GM18951 (cell line): Measurements from ENCODE around the gene TCF7L2.
"Not testable (repeated sequence)": the region's sequence is repeated elsewhere in the genome, so short reads cannot be mapped to it uniquely, and the experiment has no call there.

Experiments
- POLR2A ChIP-seq: IDR thresholded peaks from 4 replicates; pipeline ENCODE4 v1.6.1; 2011; ENCODE audit warnings: mild to moderate bottlenecking; ENCODE audit not compliant: insufficient read length, insufficient read depth; ENCODE audit errors: extremely low read depth
- in situ Hi-C: fragments of 300-500 bp; cut with MboI; formaldehyde crosslinking; loops from one replicate; pipeline ENCODE4 v1.12.0; 2022; ENCODE audit warnings: low sequenced_read_pairs, mixed read lengths, inconsistent platforms; ENCODE audit not compliant: unreplicated experiment

Gene TCF7L2

DNA sequence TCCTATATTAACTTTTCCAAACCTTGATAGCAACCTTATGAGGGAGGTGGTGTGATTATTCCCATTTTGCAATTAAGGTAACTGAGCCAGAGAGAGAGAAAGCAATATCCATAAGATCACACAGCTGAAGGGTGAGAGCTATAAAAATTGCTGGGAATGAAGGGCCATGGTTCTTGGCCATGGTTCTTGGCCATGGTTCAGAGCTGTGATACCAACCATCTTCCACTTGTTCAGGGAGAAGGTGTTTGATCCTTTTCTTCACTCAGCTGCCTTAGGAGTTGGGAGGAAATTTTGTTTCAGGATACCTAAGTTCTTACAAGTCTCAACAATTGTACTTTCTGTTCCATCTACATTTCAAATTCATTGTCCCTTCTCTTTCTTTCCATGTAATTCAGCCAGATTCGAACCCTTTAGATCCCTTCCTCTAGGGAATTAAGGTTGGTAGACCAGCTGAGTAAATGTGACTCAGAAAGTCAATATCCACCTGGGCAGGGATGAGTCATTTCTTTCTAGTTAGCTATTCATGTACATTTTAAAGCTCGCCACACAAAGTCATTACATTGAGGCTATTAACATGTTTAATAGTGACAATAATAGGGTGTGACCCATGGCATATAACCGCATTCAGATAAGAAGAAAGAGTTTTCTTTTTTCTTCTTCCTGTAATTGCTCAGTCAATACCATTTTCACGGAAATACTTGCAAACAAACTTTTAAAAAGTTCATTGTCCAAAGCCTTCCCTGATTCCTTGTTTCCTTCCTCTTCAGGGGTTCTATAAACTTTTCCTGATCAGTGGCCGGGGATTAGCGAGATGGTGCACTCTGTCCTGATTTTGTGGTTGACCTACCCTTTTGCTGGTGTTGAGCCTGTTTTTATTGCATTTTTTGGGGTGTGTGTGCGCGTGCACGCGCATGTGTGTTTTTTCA is 143.4 kb downstream of the TCF7L2 start:
- in situ Hi-C loops: no loop called here
- no peak for TF ChIP-seq POLR2A

DNA sequence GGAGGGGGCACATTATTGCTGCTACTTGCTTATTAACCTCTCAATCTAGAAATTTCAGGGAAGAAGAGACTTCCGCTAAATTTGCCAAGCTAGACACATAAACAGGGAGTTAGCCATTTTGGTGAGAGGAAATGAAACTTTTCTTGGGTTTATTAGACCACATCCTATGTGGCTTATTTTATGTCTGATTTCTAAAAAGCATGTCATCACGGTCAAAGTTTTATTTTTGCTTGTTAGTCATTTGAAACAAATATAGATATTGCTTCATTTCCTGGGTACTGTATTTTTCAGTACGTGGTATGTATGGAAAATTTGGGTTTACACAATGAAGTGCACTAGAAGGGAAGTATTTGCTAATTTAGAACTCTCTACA is 144.1 kb downstream of the TCF7L2 start:
- in situ Hi-C loops: no loop called here
- no peak for TF ChIP-seq POLR2A

DNA sequence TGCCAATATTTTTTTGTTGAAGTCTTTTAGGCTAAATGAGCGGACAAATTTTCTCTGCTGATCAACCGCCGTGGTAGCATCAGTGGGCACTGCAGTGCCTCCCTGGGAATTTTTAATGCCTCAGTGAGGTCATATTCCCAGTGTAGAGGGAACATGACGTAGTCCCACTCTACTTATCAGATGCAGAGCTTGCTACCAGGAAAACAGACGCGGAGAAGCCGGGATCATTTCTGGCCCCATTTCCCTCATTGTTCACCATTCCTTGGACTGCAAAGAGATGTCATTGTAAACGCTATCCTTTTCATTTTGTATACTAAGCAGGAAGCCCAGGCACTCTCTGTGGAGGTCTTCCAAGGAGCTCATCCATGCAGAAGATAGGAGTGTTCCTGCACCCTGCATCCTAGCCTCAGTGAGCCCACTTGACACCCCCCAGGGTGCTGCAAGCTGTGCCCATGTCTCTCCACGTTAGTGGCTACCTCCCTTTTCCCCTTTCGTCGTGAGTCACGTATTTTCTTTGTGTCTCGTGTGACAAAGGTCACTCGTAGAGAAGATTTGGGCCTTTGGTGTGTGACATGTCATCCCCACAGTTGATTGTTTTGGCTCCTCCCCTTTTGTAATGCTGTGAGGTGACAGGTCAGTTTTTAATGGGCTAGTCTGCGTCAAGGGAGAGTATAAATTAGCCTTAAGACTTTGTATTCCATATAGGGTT is 145.5 kb downstream of the TCF7L2 start:
- in situ Hi-C loops: no loop called here
- no peak for TF ChIP-seq POLR2A

DNA sequence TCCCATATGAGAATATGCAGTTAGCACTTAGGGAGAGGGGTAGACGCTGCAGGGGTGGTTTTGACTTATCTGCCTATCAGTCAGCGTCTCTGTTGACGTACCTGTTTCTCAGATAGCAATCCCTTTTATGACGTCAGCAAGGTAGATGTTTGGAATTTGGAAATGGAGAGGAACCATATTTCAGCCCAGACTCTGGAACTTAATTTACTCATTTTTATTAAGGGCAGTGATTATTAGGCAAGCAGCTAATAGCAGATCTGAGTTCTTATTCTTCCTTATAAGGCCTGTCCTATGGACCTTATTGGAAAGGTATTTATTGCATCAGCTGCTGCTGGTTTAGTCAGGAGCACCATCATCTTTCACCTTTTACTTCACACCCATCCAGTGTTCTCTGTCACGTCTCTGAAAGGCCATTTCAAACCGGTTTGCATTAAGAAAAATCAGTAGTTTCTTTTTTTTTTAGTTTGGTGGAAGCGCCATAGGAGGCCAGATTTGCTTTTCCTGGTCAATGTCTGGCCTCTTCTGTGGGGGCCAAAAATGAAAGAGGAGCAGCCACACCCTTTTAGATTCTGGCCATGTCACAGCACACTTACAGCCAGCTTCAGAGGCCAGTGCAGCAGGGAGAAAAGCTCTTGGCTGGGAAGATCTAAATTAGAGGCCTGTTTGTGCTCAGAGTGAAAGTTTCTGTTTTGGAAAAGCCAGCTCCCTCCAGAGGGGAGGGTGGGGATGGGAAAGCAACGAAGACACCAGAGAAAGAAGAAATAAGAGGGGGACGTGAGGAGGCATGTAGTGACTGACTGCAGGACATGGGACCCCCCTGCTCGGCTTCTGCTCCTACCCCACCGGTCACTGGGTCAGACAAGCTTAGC is 146.3 kb downstream of the TCF7L2 start:
- TF ChIP-seq POLR2A: no peak
- in situ Hi-C loops: no loop called here

DNA sequence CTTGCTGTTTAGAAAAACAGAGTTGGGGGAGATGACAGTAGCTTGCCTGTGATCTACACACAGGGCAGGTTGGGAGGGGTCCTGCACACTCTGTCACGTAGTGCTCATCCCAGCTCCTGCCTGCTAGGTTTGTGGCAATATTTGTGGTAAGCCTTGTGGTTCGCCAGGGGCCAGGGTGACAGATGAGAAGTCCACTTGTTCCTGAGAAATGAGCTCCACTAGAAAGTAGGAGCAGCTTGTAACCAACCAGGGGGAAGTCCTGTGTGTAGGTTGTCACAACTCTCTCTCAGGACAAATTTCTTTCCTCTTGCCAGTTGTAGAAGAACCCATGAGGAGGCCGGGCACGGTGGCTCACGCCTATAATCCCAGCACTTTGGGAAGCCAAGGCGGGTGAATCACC is 147.0 kb downstream of the TCF7L2 start:
- in situ Hi-C loops: no loop called here
- TF ChIP-seq POLR2A: no peak

DNA sequence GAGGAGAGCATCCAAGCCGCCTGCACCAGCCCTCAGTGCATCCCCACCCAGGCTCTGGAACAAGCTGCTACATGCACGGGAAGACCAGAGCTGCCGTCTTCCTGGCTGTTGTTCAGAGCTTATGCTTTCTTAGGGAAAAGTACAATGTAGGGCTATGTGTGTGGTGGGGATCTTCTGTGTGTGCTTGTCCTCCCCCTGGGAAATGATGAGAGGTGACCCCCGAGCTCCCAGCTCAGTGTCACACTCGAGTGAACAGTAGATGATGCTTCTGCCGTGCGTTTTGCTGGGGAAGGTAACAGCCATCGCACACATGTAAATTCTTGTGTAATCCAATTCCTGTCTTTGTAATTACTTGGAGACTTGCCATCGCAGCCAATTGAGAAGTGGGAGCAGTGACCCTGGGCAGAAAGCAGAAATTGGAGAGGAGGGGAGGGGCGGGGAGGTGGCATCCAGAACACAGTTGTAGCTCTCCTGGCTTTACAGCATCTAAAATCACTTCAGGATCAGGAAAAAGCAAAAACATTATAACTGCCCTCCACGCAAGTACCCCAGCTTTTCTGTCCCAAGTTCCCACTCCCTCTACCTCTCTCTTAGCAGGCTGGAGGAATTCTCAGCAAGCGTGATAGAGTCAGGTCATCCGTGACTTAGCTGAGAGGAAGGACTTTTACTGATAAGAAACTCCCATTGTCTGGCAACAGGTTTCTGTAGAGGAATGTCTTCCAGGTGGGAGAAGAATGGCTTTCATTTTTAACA is 149.6 kb downstream of the TCF7L2 start:
- in situ Hi-C loops: no loop called here

DNA sequence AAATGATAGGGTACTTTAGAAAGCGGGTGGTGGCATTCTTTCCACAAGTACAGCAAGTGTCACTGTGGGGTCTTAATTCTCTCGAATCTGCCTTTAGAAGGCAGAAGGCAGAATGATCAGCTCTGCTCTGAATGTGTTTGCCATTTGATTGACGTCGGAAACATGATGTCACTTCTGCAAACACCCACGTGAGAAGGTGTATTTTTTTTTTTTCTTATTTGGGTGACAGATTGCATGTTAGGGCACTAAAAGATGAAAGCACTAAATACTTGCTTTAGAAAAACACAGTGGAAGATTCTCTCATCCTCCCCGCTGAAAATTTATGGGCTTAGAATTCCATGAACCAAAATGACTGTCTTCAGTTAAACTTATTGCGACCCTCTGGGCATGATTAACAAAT is 150.2 kb downstream of the TCF7L2 start:
- TF ChIP-seq POLR2A: no peak
- in situ Hi-C loops: no loop called here

More for the DNA sequence above, 149.6 kb downstream of the TCF7L2 start:
- no peak for TF ChIP-seq POLR2A

DNA sequence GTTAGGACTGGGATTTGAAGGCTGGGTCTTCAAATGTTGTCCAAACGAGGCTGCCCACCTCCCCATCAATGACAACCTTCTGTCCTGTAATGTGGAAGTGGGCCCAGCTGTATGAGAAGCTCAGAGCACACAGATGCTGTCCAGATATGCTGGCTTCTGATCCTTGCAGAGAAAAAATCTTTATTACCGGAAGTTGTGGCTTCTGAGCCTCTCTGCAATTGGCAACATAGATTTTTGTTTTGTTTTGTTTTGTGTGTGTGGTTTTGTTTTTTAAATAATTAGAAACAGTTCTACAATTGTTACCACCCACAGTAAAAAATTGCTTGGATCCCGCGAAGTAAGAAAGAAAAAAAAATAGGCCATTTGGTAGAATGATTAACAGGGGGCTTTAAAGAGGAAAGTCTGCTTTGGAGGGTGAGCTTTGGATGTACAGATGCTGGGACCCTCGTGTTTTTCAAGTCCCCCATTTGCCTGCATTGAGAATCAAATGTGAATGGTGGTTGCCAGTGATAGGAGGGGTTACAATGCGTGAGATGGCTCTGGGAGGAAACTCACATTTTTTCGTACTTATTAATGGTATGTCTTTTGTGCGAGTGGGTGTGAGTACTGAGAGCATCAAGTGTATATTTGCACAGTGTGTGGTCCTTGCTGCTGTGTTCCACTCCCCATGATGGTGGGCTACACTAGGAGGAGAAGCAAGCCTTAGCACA is 153.2 kb downstream of the TCF7L2 start:
- in situ Hi-C loops: no loop called here
- TF ChIP-seq POLR2A: no peak

DNA sequence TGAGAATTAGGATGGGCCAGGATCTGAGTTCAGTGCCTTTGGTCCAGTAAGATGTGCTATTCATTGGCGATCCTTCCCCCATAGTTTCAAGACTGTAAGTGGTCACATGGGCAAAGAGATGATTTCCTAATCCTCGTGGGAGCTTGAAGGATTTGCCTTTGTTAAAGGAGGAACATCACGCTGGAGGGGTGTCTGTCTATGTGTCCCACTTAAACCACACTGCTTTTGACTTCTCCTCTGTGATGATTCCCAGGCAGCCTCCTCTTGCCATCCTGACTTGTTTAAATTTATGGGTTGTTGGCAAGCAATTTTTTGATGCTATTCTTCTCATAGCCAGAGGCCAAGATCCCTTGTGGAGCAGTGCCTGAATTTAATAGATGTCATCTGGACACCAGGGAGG is 154.0 kb downstream of the TCF7L2 start:
- TF ChIP-seq POLR2A: no peak
- in situ Hi-C loops: no loop called here

DNA sequence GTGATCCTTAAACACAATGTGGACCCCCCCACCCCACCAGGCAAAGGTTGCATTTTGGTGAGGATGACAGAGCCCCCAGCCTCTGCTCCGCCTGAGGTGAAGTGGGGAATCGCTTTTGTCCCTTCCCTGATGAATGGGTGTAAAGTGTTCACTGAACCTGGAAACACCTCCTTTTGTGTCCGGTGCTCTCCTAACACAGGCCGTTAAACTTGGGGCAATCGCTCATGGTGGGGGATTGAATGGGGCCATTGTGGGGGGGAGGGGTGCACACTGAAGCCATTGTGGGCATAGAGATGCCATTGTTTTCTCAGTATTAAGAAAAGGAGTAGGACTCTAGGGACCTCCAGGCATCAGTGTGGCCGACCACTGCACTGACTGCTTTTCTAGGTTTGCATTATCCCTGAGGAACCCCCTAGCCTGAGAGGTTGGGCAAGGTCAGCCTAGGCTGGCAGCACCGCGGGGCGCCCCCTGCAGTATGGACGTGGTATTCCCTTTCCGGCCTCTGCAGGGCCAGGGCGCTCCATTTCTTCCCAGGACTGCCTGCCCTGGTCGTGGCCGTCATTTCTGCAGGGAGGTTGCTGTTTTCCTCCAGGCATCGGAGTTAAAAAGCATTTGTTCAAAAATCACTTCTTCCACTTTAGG is 158.3 kb downstream of the TCF7L2 start:
- TF ChIP-seq POLR2A: no peak
- in situ Hi-C loops: no loop called here

DNA sequence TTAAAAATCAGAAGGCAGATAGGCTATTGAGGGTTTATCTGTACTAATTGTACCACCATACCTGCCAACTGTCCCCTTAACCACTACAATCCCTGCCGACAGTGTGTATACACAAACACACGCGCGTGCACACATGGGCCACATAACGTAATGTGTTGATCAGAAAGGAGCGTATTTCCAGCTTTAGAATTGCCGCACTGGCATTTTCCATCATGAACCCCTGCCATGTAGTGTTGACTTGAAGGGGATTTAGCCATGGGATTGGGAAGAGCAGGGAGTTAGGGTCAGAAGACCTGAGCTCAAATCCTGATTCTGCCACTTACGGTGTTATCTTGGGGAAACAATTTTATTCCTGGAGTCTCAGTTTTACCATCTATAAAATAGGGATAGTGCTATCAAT is 158.9 kb downstream of the TCF7L2 start:
- TF ChIP-seq POLR2A: no peak
- in situ Hi-C loops: no loop called here

DNA sequence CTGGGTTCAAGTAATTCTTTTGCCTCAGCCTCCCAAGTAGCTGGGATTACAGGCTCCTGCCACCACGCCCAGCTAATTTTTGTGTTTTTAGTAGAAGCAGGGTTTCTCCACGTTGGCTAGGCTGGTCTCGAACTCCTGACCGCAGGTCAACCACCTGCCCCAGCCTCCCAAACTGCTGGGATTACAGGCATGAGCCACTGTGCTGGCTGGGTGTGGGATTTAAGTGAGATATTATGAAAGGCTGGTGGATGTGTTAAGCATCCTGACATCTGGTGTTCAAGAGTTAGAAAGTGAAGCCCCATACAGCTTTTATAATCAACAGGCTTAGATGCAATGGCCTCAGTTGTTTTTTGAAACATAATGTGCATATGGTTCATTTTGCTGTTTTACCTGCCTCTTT is 159.4 kb downstream of the TCF7L2 start:
- in situ Hi-C loops: not testable (repeated sequence)
